ENCODE results near the gene VAT1L.

DNA sequence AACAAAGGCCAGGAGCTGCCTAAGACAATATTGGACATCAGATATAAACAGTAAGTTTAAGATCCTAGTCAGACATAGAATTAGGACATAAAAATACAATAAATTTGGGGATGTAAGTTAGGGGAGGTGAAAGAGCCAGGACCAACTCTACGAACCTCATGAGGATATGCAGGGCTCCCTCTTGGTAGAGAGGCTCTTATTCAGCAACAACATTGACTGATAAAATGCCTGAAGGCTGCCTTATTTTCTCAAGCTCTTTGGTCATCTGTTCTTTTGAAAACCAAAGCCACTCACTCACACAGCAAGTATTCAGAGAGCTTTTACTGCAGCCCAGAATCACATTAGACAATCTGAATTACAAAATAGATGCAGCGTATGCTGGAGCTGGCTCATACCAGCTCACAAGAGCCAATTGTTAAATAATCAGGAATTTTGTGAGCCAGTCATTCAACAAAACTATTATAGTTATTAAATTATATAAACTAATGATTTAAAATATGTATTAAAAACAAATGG is 125.4 kb downstream of the VAT1L start:
- TF ChIP-seq, protein P1, sequence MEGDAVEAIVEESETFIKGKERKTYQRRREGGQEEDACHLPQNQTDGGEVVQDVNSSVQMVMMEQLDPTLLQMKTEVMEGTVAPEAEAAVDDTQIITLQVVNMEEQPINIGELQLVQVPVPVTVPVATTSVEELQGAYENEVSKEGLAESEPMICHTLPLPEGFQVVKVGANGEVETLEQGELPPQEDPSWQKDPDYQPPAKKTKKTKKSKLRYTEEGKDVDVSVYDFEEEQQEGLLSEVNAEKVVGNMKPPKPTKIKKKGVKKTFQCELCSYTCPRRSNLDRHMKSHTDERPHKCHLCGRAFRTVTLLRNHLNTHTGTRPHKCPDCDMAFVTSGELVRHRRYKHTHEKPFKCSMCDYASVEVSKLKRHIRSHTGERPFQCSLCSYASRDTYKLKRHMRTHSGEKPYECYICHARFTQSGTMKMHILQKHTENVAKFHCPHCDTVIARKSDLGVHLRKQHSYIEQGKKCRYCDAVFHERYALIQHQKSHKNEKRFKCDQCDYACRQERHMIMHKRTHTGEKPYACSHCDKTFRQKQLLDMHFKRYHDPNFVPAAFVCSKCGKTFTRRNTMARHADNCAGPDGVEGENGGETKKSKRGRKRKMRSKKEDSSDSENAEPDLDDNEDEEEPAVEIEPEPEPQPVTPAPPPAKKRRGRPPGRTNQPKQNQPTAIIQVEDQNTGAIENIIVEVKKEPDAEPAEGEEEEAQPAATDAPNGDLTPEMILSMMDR (IDR thresholded peaks at IDR 0.05) = no peak
- TF ChIP-seq POLR2A (IDR thresholded peaks at IDR 0.05) = no peak

All from ovary (tissue), 3 donors.